Effector memory CD4-positive, alpha-beta T cell (primary cell): Measurements from ENCODE around the gene FAF1.

Experiments used
- DNase-seq, 3 donors: peaks; one replicate each; pipeline ENCODE4 v3.0.0-alpha.2; 2020
- H3K27ac ChIP-seq: 2 replicates; pipeline ENCODE4 v1.7.0; 2013; ENCODE audit warnings: mild to moderate bottlenecking, low read length, moderate library complexity; ENCODE audit not compliant: insufficient read depth, poor library complexity, severe bottlenecking
- H3K27me3 ChIP-seq: replicated peaks from 2 replicates; pipeline ENCODE4 v1.7.0; 2013; ENCODE audit warnings: mild to moderate bottlenecking, low read length; ENCODE audit not compliant: insufficient read depth, control insufficient read depth, poor library complexity, severe bottlenecking
- H3K36me3 ChIP-seq: 2 replicates; pipeline ENCODE4 v1.7.0; 2013; ENCODE audit warnings: mild to moderate bottlenecking, low read length, moderate library complexity; ENCODE audit not compliant: control insufficient read depth, insufficient read depth
- H3K4me1 ChIP-seq: 2 replicates; pipeline ENCODE4 v1.7.0; 2013; ENCODE audit warnings: low read length, mild to moderate bottlenecking; ENCODE audit not compliant: control insufficient read depth, insufficient read depth, poor library complexity, severe bottlenecking
- H3K4me3 ChIP-seq: 2 replicates; pipeline ENCODE4 v1.7.0; 2013; ENCODE audit warnings: low read length, low read depth, mild to moderate bottlenecking; ENCODE audit not compliant: insufficient read depth, poor library complexity, severe bottlenecking
- H3K9me3 ChIP-seq: 2 replicates; pipeline ENCODE4 v1.7.0; 2013; ENCODE audit warnings: mild to moderate bottlenecking, low read length, moderate library complexity; ENCODE audit not compliant: control insufficient read depth

The FAF1 gene

DNA sequence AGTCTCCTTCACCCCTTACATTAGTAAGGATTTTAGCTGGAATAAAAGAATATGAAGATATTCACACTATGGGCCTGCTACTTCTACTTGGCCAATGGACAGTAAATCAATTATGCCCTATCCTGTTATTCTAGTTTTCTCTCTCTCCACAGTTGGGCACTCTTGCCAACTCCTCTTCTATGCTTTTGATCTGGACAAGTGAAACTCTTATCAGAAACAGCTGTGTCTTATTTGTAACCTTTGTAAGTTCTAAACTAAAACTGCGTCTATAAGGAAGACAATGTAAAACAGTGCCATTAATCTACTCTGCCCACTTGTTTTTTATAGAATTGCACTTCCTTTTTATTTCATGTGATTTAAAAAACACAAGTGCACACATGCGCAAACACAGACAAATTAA is 292.8 kb downstream of the FAF1 start:
- no peaks in the 10 kb centered on the region for H3K4me1 ChIP-seq
- H3K27me3 ChIP-seq = no peaks in the 10 kb centered on the region
- no peak overlapping the region for H3K4me3 ChIP-seq
- no peak for DNase-seq
- no peaks in the 10 kb centered on the region for H3K36me3 ChIP-seq
- no peak overlapping the region for H3K27ac ChIP-seq
- no peaks in the 10 kb centered on the region for H3K9me3 ChIP-seq

DNA sequence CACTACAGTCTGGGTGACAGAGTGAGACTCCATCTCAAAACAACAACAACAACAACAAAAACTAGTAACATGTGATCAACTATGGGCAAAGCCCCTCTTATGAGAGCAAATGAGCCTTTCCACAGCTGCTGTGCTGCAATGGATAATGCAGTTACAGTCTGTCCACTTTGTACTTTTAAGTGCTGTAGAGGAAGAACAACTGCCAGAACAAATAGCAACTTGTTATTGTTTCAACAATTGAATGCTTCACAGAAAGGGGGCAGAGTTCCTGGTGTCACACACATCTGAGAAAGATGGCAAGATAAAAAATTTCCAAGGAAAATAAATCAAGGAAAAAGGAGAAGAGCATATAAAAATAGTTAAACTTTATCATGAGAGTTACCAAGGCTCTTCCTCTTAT is 293.2 kb downstream of the FAF1 start:
- Histone ChIP-seq H3K4me3 (no peak overlapping the region), H3K27me3 (no peaks in the 10 kb centered on the region), H3K9me3 (no peaks in the 10 kb centered on the region), H3K4me1 (no peaks in the 10 kb centered on the region), H3K27ac (no peak overlapping the region), H3K36me3 (no peaks in the 10 kb centered on the region)
- DNase-seq = no peak

DNA sequence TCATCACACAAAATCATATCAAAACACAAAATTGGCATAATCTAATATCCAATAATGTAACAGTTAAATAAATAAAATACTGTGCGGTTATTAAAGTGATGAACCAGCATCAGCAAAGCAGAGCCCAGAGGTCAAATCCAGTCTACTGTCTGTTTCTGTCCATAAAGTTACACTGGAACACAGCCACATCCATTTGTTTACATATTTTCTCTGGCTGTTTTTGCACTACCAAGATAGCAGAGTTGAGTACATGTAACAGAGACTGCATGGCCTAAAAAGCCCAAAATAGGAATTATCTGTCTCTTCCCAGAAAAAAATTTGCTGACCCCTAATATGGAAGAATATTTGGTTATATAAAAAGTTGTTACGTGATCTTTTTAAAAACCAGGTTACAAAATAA is 294.7 kb downstream of the FAF1 start:
- Histone ChIP-seq H3K9me3 (no peaks in the 10 kb centered on the region), H3K4me1 (no peaks in the 10 kb centered on the region), H3K36me3 (no peaks in the 10 kb centered on the region), H3K27ac (no peak overlapping the region), H3K4me3 (no peak overlapping the region), H3K27me3 (no peaks in the 10 kb centered on the region)
- DNase-seq = no peak

DNA sequence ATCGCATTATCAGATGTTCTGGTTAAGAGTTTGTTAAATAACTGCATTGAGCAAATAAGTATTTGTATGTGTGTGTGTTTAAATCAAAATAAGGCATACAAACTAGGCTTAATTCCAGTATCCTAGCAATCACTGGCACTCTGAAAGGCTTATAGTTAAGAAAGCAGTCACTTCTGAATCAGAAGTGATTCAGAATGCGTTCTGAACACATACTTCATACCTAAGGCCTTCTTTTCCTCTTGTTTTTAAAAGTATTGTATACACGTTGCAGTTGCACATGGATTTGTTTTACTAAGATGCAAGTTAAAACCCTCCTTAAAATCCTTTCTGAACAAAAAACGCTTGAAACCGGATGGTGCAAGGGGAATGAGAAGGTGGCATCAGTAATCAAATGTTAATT is 298.4 kb downstream of the FAF1 start:
- no peak overlapping the region for H3K27ac ChIP-seq
- DNase-seq = no peak
- H3K4me1 ChIP-seq = no peaks in the 10 kb centered on the region
- H3K27me3 ChIP-seq = no peaks in the 10 kb centered on the region
- no peak overlapping the region for H3K4me3 ChIP-seq
- H3K9me3 ChIP-seq = no peaks in the 10 kb centered on the region
- no peaks in the 10 kb centered on the region for H3K36me3 ChIP-seq

DNA sequence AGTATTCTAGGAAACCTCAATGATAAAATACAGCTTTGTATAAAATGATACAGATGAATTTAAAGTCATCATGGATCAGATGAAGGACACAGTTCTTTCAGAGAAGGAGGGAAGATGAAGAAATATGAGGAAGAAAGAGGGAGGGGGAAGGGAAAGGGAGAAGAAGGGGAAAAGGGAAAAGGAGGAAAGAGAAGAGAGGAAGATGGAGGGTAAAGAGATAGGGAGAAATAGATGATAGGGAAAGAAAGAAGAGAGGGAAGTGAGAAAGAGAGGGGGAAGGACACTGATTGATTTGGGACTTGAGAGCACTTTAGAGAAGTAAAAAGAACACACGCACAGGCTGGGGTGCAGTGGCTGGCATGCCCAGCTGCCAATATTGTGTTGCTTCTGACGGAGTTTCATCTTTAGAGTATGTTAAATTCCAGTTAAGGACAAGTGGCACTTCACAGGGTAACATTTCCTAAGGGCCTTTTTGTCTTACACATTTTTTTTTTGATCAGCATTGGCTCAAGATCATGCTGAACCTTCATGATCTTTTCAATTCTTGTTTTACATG is 300.9 kb downstream of the FAF1 start:
- DNase-seq = no peak
- H3K9me3 ChIP-seq = no peaks in the 10 kb centered on the region
- no peaks in the 10 kb centered on the region for H3K4me1 ChIP-seq
- H3K27me3 ChIP-seq = no peaks in the 10 kb centered on the region
- H3K4me3 ChIP-seq = no peak overlapping the region
- no peaks in the 10 kb centered on the region for H3K36me3 ChIP-seq
- no peak overlapping the region for H3K27ac ChIP-seq

DNA sequence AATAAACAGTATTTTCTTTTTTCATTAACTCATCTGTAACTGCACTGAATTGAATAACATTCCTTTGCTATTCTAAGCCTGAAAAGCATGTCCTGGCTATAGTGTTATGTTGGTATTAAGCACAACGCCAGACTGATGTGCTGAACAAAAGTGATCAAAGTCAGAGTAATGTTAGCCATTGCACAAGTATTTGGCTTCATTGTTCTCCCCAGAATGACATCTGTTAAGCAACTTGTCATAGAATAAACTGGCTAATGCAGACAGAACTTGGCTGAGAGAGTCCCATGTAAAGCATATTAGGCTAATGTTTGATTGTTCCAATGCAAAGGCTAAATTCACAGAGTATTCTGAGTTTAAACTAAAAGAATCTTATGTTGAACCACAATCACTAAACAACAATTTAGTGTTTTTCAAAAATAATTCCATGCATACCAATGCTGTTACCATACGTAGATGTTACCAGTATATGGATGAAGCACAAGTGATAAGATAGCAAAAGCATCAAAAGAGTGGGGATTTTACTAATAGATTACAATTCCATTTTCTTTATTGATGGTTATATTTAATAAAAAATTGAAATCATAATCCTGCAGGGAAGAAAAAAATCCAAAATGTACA is 301.5 kb downstream of the FAF1 start:
- Histone ChIP-seq H3K4me3 (no peak overlapping the region), H3K27me3 (no peaks in the 10 kb centered on the region), H3K27ac (no peak overlapping the region), H3K4me1 (no peaks in the 10 kb centered on the region), H3K36me3 (no peaks in the 10 kb centered on the region), H3K9me3 (no peaks in the 10 kb centered on the region)
- no peak for DNase-seq

DNA sequence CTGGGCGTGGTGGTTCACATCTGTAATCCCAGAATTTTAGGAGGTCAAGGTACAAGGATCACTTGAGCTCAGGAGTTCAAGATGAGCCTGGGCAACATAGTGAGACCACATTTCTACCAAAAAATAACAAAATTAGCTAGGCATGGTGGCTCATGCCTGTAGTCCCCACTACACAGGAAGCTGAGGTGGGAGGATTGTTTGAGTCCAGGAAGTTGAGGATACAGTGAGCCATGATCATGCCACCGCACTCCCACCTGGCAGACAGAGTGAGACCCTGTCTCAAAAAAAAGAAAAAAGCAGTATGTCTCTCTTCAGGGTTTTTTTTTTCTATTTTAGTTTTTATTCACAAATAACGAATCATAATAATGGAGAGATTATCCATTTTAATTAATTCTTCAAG is 303.1 kb downstream of the FAF1 start:
- Histone ChIP-seq H3K4me3 (no peak overlapping the region), H3K27me3 (no peaks in the 10 kb centered on the region)
- DNase-seq = no peak

DNA sequence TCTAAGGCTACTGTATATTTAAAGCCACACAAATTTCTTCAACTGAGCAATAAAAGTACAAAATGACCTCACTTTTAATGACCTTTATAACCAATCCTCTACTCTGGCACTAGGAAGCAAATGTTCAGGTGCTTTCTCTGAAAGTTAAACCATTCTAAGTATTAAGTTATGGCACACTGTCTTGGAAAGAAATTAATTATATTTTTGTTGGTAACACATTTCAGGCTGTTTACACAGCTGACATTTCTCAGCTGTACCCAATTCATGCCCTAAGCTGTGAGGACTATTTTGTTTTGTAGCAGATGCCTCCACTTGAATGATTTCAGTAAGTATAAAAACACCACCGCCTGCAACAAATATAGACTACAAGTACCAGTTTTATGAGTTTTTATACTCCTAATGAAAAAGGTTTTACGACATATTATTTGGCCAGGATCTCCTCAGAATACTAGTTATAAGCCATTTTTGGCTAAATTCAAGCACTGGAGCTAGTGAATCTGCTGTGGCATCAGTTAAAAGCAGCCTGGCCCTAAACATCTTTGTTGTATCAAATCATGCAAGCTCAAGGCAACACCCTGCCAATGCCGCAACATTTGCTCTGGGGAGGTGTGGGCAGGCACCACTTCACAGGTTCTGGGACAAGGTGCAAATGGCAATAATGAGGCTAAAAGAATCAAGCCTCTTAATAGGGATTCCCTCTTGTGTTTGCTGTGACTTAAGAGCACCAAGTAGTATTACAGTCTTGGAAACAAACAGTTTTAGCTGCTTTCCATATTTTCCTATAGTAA is 308.4 kb downstream of the FAF1 start:
- Histone ChIP-seq H3K9me3 (no peaks in the 10 kb centered on the region), H3K4me1 (no peaks in the 10 kb centered on the region), H3K36me3 (no peaks in the 10 kb centered on the region), H3K4me3 (no peak overlapping the region), H3K27me3 (no peaks in the 10 kb centered on the region), H3K27ac (no peak overlapping the region)
- no peak for DNase-seq

More for the DNA sequence above, 303.1 kb downstream of the FAF1 start:
- Histone ChIP-seq H3K36me3 (no peaks in the 10 kb centered on the region), H3K9me3 (no peaks in the 10 kb centered on the region), H3K27ac (no peak overlapping the region), H3K4me1 (no peaks in the 10 kb centered on the region)

DNA sequence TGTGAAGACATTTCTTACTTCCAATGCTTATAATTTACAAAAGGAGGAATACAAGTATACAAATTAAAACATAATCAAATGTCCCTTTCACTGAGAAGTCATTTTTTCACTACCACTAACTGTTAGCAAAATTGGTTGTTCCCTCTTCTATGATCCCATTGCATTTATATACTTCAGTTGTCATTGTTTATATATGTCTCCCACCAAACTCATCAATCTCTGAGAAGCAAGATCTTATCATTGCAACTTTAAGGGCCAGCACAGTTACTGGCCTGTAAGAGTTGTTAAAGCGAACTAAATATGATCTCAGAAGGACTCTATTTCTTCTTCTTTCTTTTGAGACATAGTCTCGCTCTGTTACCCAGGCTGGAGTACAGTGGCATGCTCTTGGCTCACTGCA is 313.5 kb downstream of the FAF1 start:
- H3K9me3 ChIP-seq = no peaks in the 10 kb centered on the region
- H3K4me3 ChIP-seq = no peak overlapping the region
- no peak overlapping the region for H3K27ac ChIP-seq
- no peak for DNase-seq
- H3K27me3 ChIP-seq = no peaks in the 10 kb centered on the region
- no peaks in the 10 kb centered on the region for H3K4me1 ChIP-seq
- H3K36me3 ChIP-seq = peaks cover 3% of the 10 kb centered on the region

DNA sequence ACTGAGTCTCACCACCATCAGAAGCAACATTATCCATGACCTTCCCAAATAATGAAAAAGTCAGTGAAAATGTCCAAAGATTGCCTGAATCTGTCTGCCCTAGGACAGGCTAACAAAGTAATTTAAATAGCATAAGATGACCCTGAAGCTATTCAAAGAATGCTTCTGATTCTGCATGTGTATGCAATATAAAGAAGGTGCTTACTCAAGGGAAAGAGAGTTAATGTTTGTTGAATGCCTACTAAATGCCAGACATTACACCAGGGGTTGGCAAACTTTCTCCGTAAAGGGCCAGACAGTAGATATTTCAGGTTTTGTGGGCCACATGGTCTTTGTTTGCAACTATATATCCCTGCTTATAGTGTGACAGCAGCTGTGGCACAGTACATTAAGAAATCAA is 314.9 kb downstream of the FAF1 start:
- H3K36me3 ChIP-seq = peaks cover 3% of the 10 kb centered on the region
- no peaks in the 10 kb centered on the region for H3K9me3 ChIP-seq
- H3K27me3 ChIP-seq = no peaks in the 10 kb centered on the region
- no peak for DNase-seq
- H3K4me1 ChIP-seq = no peaks in the 10 kb centered on the region
- H3K27ac ChIP-seq = no peak overlapping the region
- H3K4me3 ChIP-seq = no peak overlapping the region
